ENCODE measurements around the gene B3GNT8.

DNA sequence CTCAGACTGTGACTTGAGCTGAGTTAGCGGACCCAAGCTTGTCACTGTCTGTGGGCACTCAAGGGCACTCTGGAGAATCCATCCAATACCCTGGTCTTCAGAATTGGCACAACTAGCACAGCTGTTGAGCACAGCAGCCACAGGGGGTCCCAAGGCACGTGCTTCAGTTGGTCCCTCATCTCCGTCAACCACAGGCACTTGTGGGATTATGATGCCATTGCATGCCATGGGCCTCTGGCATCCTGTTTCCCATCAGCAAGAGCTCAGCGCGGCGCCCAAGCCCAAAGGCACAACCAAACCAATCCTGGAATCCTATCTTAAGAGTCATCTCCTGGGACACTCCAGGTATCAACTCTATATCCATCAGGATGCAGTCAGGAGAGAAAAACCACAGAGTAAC, 3.7 kb upstream of the B3GNT8 start:
- TF ChIP-seq, protein P1, sequence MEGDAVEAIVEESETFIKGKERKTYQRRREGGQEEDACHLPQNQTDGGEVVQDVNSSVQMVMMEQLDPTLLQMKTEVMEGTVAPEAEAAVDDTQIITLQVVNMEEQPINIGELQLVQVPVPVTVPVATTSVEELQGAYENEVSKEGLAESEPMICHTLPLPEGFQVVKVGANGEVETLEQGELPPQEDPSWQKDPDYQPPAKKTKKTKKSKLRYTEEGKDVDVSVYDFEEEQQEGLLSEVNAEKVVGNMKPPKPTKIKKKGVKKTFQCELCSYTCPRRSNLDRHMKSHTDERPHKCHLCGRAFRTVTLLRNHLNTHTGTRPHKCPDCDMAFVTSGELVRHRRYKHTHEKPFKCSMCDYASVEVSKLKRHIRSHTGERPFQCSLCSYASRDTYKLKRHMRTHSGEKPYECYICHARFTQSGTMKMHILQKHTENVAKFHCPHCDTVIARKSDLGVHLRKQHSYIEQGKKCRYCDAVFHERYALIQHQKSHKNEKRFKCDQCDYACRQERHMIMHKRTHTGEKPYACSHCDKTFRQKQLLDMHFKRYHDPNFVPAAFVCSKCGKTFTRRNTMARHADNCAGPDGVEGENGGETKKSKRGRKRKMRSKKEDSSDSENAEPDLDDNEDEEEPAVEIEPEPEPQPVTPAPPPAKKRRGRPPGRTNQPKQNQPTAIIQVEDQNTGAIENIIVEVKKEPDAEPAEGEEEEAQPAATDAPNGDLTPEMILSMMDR (IDR thresholded peaks at IDR 0.05; ENCODE audit: insufficient read depth, low read depth, low read length), result no peak
- TF ChIP-seq EZH2 (IDR thresholded peaks at IDR 0.05; ENCODE audit: insufficient read depth, low read length), result no peak

Measured in astrocyte (in vitro differentiated cells and primary cell).